Endothelial cell of umbilical vein (primary cell): Measurements from ENCODE around the gene CUL9. TPM values are rescaled to one million over a fixed set of nuclear protein-coding genes. Genes with fewer than 3 reads are reported as not detected.

Experiments
- BruUV-seq: library from RNA; stranded (reverse); fragments of 400-500 nt; replicated peaks from 2 replicates; lab custom pipeline; 2021; lab: Mats Ljungman, UMichigan
- CTCF ChIA-PET: fragments of 300-600, 350-600 bp; sonication (Branson Sonifier 250); formaldehyde crosslinking; loops from one replicate; lab custom pipeline; 2021; ENCODE audit warnings: antibody characterized with exemption, inconsistent platforms; lab: Charles Lee
- POLR2A ChIA-PET: fragments of 300-600, 350-600 bp; sonication (Branson Sonifier 250); formaldehyde crosslinking; loops from one replicate; lab custom pipeline; 2021; ENCODE audit warnings: antibody characterized with exemption, inconsistent platforms; lab: Charles Lee
- DNase-seq: peaks from one replicate; pipeline ENCODE4 v3.0.0-alpha.2; 2011; ENCODE audit warnings: low read depth, low spot score
- FAIRE-seq: peaks from 2 replicates; lab custom pipeline; 2011; peaks lifted over from hg19 to GRCh38; lab: Jason Lieb, UNC
- H2AFZ ChIP-seq: 2 replicates; pipeline ENCODE4 v1.6.0; 2012; ENCODE audit warnings: low read depth, low read length, control low read depth, inconsistent platforms
- H3K27ac ChIP-seq: 2 replicates; pipeline ENCODE4 v1.5.1; 2011; ENCODE audit warnings: low read depth, mild to moderate bottlenecking, control low read depth, low read length, moderate library complexity; ENCODE audit not compliant: insufficient read depth
- H3K27me3 ChIP-seq, 2 experiments: 2 replicates each; pipeline versions ENCODE4 v1.6.0 to v1.6.1; 2011; ENCODE audit warnings: low read length in 2 of 2, mixed read lengths in 1 of 2; ENCODE audit not compliant: control insufficient read depth in 2 of 2, insufficient read depth in 2 of 2
- H3K36me3 ChIP-seq, 2 experiments: 2 replicates in 1 of 2; 3 replicates in 1 of 2; pipeline ENCODE4 v1.5.1; 2011; ENCODE audit warnings: low read length in 2 of 2, mild to moderate bottlenecking in 1 of 2, moderate library complexity in 1 of 2; ENCODE audit not compliant: control insufficient read depth in 2 of 2, insufficient read depth in 2 of 2; ENCODE audit errors: extremely low read depth in 1 of 2
- H3K4me1 ChIP-seq: 3 replicates; pipeline ENCODE4 v1.5.1; 2011; ENCODE audit warnings: mild to moderate bottlenecking, low read length; ENCODE audit not compliant: control insufficient read depth, insufficient read depth; ENCODE audit errors: extremely low read depth
- H3K4me2 ChIP-seq: 2 replicates; pipeline ENCODE4 v1.6.1; 2011; ENCODE audit warnings: low read length, control low read depth, mixed read lengths; ENCODE audit not compliant: insufficient read depth
- H3K4me3 ChIP-seq, 3 experiments: fragments of 200-600 bp in 1 of 3; sonication (generic), shearing (Covaris generic) in 1 of 3; replicated peaks in 1 of 3; 2 replicates each; pipeline ENCODE4 v1.5.1; 2011 to 2016; ENCODE audit warnings: control low read depth in 3 of 3, low read length in 3 of 3, mild to moderate bottlenecking in 2 of 3, inconsistent platforms in 1 of 3, low read depth in 1 of 3, moderate library complexity in 1 of 3; ENCODE audit not compliant: insufficient read depth in 1 of 3
- H3K79me2 ChIP-seq: 2 replicates; pipeline ENCODE4 v1.6.0; 2012; ENCODE audit warnings: low read length, inconsistent platforms; ENCODE audit not compliant: control insufficient read depth, insufficient read depth
- H3K9ac ChIP-seq: replicated peaks from 2 replicates; pipeline ENCODE3; 2011; ENCODE audit warnings: low read length, control low read depth; ENCODE audit not compliant: insufficient read depth; ENCODE audit errors: extremely low read depth
- H3K9me1 ChIP-seq: replicated peaks from 3 replicates; pipeline ENCODE4 v1.6.0; 2011; ENCODE audit warnings: mild to moderate bottlenecking, low read length; ENCODE audit not compliant: control insufficient read depth, insufficient read depth; ENCODE audit errors: extremely low read depth
- H3K9me3 ChIP-seq: replicated peaks from 2 replicates; pipeline ENCODE4 v1.5.1; 2012; ENCODE audit warnings: low read length, inconsistent platforms; ENCODE audit not compliant: control insufficient read depth, insufficient read depth
- H4K20me1 ChIP-seq: replicated peaks from 2 replicates; pipeline ENCODE3; 2011; ENCODE audit warnings: mild to moderate bottlenecking, low read length; ENCODE audit not compliant: control insufficient read depth, insufficient read depth; ENCODE audit errors: extremely low read depth
- EZH2 ChIP-seq: IDR thresholded peaks from 2 replicates; pipeline ENCODE4 v1.6.1; 2012; ENCODE audit warnings: borderline replicate concordance, low read depth, mild to moderate bottlenecking, moderate library complexity, low read length, inconsistent platforms; ENCODE audit not compliant: severe bottlenecking
- FOS ChIP-seq: IDR thresholded peaks from 2 replicates; pipeline ENCODE4 v1.6.1; 2011; ENCODE audit warnings: mild to moderate bottlenecking, low read length, moderate library complexity, borderline replicate concordance; ENCODE audit not compliant: insufficient read depth
- GATA2 ChIP-seq: IDR thresholded peaks from 2 replicates; pipeline ENCODE4 v1.7.0; 2011; ENCODE audit warnings: low read depth, mild to moderate bottlenecking, moderate library complexity, mixed read lengths, low read length; ENCODE audit not compliant: insufficient read length, insufficient read depth
- JUN ChIP-seq: IDR thresholded peaks from 2 replicates; pipeline ENCODE4 v1.6.1; 2011; ENCODE audit warnings: borderline replicate concordance, low read depth; ENCODE audit not compliant: insufficient read length, insufficient read depth
- MYC ChIP-seq: IDR thresholded peaks from one replicate; pipeline ENCODE4 v1.6.1; 2011; ENCODE audit warnings: mild to moderate bottlenecking, low read depth, low read length
- POLR2A ChIP-seq: IDR thresholded peaks from 2 replicates; pipeline ENCODE4 v1.6.1; 2012; ENCODE audit warnings: low read depth, mild to moderate bottlenecking, control low read depth, low read length
- POLR2AphosphoS5 ChIP-seq: IDR thresholded peaks from 2 replicates; pipeline ENCODE4 v1.6.1; 2012; ENCODE audit warnings: low read depth, mild to moderate bottlenecking, control low read depth, low read length, moderate library complexity; ENCODE audit not compliant: insufficient read depth
- dilution Hi-C: fragments of 300-500 bp; cut with MboI; formaldehyde crosslinking; loops from one replicate; pipeline ENCODE4 v1.15.0; 2019; ENCODE audit warnings: low sequenced_read_pairs; ENCODE audit not compliant: extremely low pct_ligation_motif_present
- intact Hi-C: fragments of 100-400 bp; cut with micrococcal nuclease; formaldehyde crosslinking; loops from one replicate; pipeline ENCODE4 v1.10.0; 2022
- polyA plus RNA-seq, 4 experiments: library from polyadenylated mRNA; depleted of rRNA in 3 of 4; stranded (reverse) in 3 of 4; unstranded in 1 of 4; fragments of >200 nt; gene quantifications; 2 replicates each; pipeline versions ENCODE4 v1.2.1 to v1.2.3, GENCODE V29; 2011 to 2012; ENCODE audit warnings: missing spikeins in 1 of 4
- total RNA-seq: library from RNA; stranded (reverse); gene quantifications from 2 replicates; pipeline ENCODE4 v1.2.3, GENCODE V29; 2021
- TF ChIP-seq, protein P1 (sequence below): IDR thresholded peaks from 2 replicates; pipeline ENCODE4 v1.6.1; 2011; ENCODE audit not compliant: insufficient read depth, insufficient read length
- TF ChIP-seq, protein P2 (sequence below), 2 donors: IDR thresholded peaks; 1 replicate in 1 of 2; 2 replicates in 1 of 2; pipeline ENCODE4 v1.5.1; 2011; ENCODE audit warnings: low read length in 2 of 2, mild to moderate bottlenecking in 2 of 2, moderate library complexity in 2 of 2, control low read depth in 1 of 2, inconsistent platforms in 1 of 2, low read depth in 1 of 2; ENCODE audit not compliant: insufficient read depth in 1 of 2; ENCODE audit errors: extremely low read depth in 1 of 2

CUL9 gene
- total and polyA plus RNA-seq, 2 donors (not counting 3 experiments of a cell fraction or from before 2014, with no cell fraction given), result 38.7 to 46.0 TPM

DNA sequence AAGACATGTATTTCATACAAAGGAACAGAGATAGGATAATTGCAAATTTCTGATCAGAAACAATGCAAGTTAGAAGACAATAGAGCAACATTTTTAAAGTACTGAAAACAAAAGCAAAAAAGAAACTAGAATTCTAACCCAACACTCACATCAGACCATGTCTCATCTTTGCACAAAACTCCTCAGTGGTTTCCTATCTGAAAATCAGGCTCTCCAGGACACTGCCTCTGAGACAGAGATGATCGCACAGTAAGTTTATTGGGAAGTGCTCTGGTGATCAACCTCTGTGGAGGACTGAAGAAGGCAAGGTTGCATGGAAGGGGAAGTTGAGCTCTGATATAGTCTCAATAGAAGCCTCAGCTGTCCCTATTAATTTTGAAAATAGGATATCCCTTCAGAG is 59.0 kb downstream of the CUL9 start:
- Histone ChIP-seq H3K4me2 (no peak overlapping the region), H3K9ac (no peak overlapping the region), H3K4me3 (no peak overlapping the region), H2AFZ (no peak overlapping the region), H3K27ac (no peak overlapping the region), H3K27me3 (peaks cover 49 to 58% of the 10 kb centered on the region in 2 experiments), H4K20me1 (no peaks in the 10 kb centered on the region), H3K79me2 (no peaks in the 10 kb centered on the region), H3K9me1 (no peaks in the 10 kb centered on the region), H3K9me3 (no peaks in the 10 kb centered on the region), H3K36me3 (no peaks in the 10 kb centered on the region), H3K4me1 (no peaks in the 10 kb centered on the region)
- DNase-seq (no peak), FAIRE-seq (no peak)
- dilution Hi-C loops, result no loop called here
- POLR2A ChIA-PET, result no interaction called here
- BruUV-seq, result no TSS peak
- intact Hi-C loops, result no loop called here
- CTCF ChIA-PET, result interaction anchor here (1.0 to 3.0 kb wide), 2 partner anchors 12 to 23 kb away, joined by 3 to 14 read pairs; partner anchors contain the start of gene DNPH1
- TF ChIP-seq POLR2A, result no peak
- TF ChIP-seq JUN, result no peak
- TF ChIP-seq EZH2, result no peak
- TF ChIP-seq, protein P1, sequence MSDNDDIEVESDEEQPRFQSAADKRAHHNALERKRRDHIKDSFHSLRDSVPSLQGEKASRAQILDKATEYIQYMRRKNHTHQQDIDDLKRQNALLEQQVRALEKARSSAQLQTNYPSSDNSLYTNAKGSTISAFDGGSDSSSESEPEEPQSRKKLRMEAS, result no peak
- TF ChIP-seq POLR2AphosphoS5, result no peak
- TF ChIP-seq MYC, result no peak
- TF ChIP-seq GATA2, result no peak
- TF ChIP-seq, protein P2, sequence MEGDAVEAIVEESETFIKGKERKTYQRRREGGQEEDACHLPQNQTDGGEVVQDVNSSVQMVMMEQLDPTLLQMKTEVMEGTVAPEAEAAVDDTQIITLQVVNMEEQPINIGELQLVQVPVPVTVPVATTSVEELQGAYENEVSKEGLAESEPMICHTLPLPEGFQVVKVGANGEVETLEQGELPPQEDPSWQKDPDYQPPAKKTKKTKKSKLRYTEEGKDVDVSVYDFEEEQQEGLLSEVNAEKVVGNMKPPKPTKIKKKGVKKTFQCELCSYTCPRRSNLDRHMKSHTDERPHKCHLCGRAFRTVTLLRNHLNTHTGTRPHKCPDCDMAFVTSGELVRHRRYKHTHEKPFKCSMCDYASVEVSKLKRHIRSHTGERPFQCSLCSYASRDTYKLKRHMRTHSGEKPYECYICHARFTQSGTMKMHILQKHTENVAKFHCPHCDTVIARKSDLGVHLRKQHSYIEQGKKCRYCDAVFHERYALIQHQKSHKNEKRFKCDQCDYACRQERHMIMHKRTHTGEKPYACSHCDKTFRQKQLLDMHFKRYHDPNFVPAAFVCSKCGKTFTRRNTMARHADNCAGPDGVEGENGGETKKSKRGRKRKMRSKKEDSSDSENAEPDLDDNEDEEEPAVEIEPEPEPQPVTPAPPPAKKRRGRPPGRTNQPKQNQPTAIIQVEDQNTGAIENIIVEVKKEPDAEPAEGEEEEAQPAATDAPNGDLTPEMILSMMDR (IDR thresholded peaks at IDR 0.05; ENCODE audit: extremely low read depth in 1 of 2, insufficient read depth in 1 of 2, low read depth in 1 of 2, low read length in 2 of 2), result no peak
- TF ChIP-seq FOS, result no peak
